K562 (cell line): ENCODE results near the gene CSNK1D.

ENCODE experiments used
- ATF4 ChIP-seq: fragments of 450-650 bp; formaldehyde crosslinking; IDR thresholded peaks from 2 replicates; pipeline ENCODE4 v1.4.0; 2022; ENCODE audit warnings: mild to moderate bottlenecking, moderate library complexity
- BHLHE40 ChIP-seq: IDR thresholded peaks from 2 replicates; pipeline ENCODE4 v1.6.1; 2011; ENCODE audit warnings: low read length, improper control_type of control experiment
- CTCF ChIP-seq, 3 experiments: IDR thresholded peaks in 2 of 3; conservative IDR thresholded peaks in 1 of 3; 2 replicates each; pipeline ENCODE4 v1.5.1; 2011 to 2012; ENCODE audit warnings: low read length in 3 of 3, mild to moderate bottlenecking in 3 of 3, control low read depth in 2 of 3, improper control_type of control experiment in 1 of 3, inconsistent platforms in 1 of 3, low read depth in 1 of 3, mixed read lengths in 1 of 3, moderate library complexity in 1 of 3; ENCODE audit not compliant: insufficient read depth in 2 of 3
- MTF1 ChIP-seq: fragments of 250-450 bp; sonication (Bioruptor Pico); IDR thresholded peaks from 2 replicates; pipeline ENCODE4 v1.9.0; 2021; ENCODE audit warnings: moderate library complexity, mild to moderate bottlenecking, inconsistent platforms, borderline replicate concordance
- POLR2AphosphoS5 ChIP-seq: IDR thresholded peaks from 2 replicates; pipeline ENCODE4 v1.6.1; 2011; ENCODE audit warnings: mild to moderate bottlenecking, low read depth, low read length, moderate library complexity; ENCODE audit not compliant: control insufficient read depth, insufficient read depth
- ZNF407 ChIP-seq: fragments of 450-650 bp; IDR thresholded peaks from 2 replicates; pipeline ENCODE4 v1.6.1; 2016; ENCODE audit warnings: low read depth

GRCh38 chr17:82226146-82226808 is 47.2 kb downstream of the CSNK1D start:
- TF ChIP-seq BHLHE40, result no peak
- no peak for TF ChIP-seq ZNF407
- no peak for TF ChIP-seq MTF1 (CRISPR knock-in tag)
- no peak for TF ChIP-seq ATF4 (CRISPR knock-in tag)
- TF ChIP-seq POLR2AphosphoS5, result no peak
- no peak for TF ChIP-seq CTCF (IDR thresholded peaks at IDR 0.05 in 2 of 3, conservative IDR thresholded peaks at IDR 0.05 in 1 of 3; ENCODE audit: insufficient read depth in 2 of 3, low read depth in 1 of 3, low read length in 3 of 3)
